HepG2 (cell line): Measurements from ENCODE around the gene PODXL2.

ENCODE experiments used
- CTCF ChIP-seq: sonication (generic); formaldehyde crosslinking; IDR thresholded peaks from 2 replicates; pipeline ENCODE4 v1.5.0; 2020; ENCODE audit warnings: mild to moderate bottlenecking, missing genetic modification reagents, moderate library complexity
- EP300 ChIP-seq, 3 experiments: sonication (generic) in 1 of 3; formaldehyde crosslinking in 1 of 3; IDR thresholded peaks; 2 replicates each; pipeline versions ENCODE4 v1.5.1 to v1.6.1; 2011 to 2020; ENCODE audit warnings: low read depth in 2 of 3, low read length in 2 of 3, borderline replicate concordance in 1 of 3, improper control_type of control experiment in 1 of 3, mild to moderate bottlenecking in 1 of 3, missing genetic modification reagents in 1 of 3, moderate library complexity in 1 of 3
- HDAC2 ChIP-seq: sonication (generic); formaldehyde crosslinking; IDR thresholded peaks from 2 replicates; pipeline ENCODE4 v1.4.0; 2020; ENCODE audit warnings: missing genetic modification reagents
- KLF15 ChIP-seq: sonication (generic); formaldehyde crosslinking; IDR thresholded peaks from 2 replicates; pipeline ENCODE4 v1.8.1; 2023; ENCODE audit warnings: borderline replicate concordance, mild to moderate bottlenecking, inconsistent platforms, missing genetic modification reagents, mixed read lengths
- LRRFIP1 ChIP-seq: sonication (generic); formaldehyde crosslinking; conservative IDR thresholded peaks from 2 replicates; pipeline ENCODE4 v1.4.0; 2020; ENCODE audit warnings: missing genetic modification reagents
- MAX ChIP-seq: IDR thresholded peaks from 2 replicates; pipeline ENCODE4 v1.6.1; 2012; ENCODE audit warnings: inconsistent platforms
- NR2F1 ChIP-seq, 2 experiments: fragments of 450-650 bp in 1 of 2; formaldehyde crosslinking in 1 of 2; IDR thresholded peaks; 2 replicates each; pipeline versions ENCODE4 v1.5.0 to v1.6.1; 2016 to 2020; ENCODE audit warnings: mild to moderate bottlenecking in 1 of 2, missing compliant biosample characterization in 1 of 2, missing genetic modification reagents in 1 of 2, moderate library complexity in 1 of 2
- RAD21 ChIP-seq: fragments of 450-650 bp; formaldehyde crosslinking; IDR thresholded peaks from 2 replicates; pipeline ENCODE4 v1.5.0; 2020; ENCODE audit warnings: mild to moderate bottlenecking
- SETDB1 ChIP-seq: sonication (generic); formaldehyde crosslinking; IDR thresholded peaks from 2 replicates; pipeline ENCODE4 v1.5.1; 2020; ENCODE audit warnings: missing genetic modification reagents, mild to moderate bottlenecking, borderline replicate concordance
- SP1 ChIP-seq, 2 experiments: fragments of 450-650 bp in 1 of 2; sonication (generic) in 1 of 2; formaldehyde crosslinking in 1 of 2; IDR thresholded peaks; 2 replicates each; pipeline versions ENCODE4 v1.4.0 to v1.6.1; 2016 to 2020; ENCODE audit warnings: missing genetic modification reagents in 1 of 2
- XRCC5 ChIP-seq: fragments of 200-400 bp; formaldehyde crosslinking; optimal IDR thresholded peaks from 2 replicates; pipeline ENCODE3; 2017; ENCODE audit warnings: mild to moderate bottlenecking, low read length
- YEATS4 ChIP-seq: sonication (generic); formaldehyde crosslinking; IDR thresholded peaks from 2 replicates; pipeline ENCODE4 v1.4.0; 2020; ENCODE audit warnings: missing genetic modification reagents, borderline replicate concordance
- ZNF296 ChIP-seq: sonication (generic); formaldehyde crosslinking; conservative IDR thresholded peaks from 2 replicates; pipeline ENCODE4 v1.5.0; 2020; ENCODE audit warnings: mild to moderate bottlenecking, missing genetic modification reagents

GRCh38 chr3:127585813-127586413 is 43.1 kb upstream of the PODXL2 start:
- TF ChIP-seq RAD21 (CRISPR knock-in tag) (no peak), CTCF (CRISPR knock-in tag) (no peak), ZNF296 (no peak), EP300 (IDR thresholded peaks at IDR 0.05; ENCODE audit: low read depth in 2 of 2, low read length in 2 of 2) (no peak), EP300 (CRISPR knock-in tag; IDR thresholded peaks at IDR 0.05; ENCODE audit: borderline replicate concordance) (no peak), SETDB1 (CRISPR knock-in tag) (no peak), YEATS4 (CRISPR knock-in tag) (no peak), KLF15 (no peak), SP1 (IDR thresholded peaks at IDR 0.05) (no peak), SP1 (CRISPR knock-in tag; IDR thresholded peaks at IDR 0.05) (no peak), XRCC5 (no peak), NR2F1 (CRISPR knock-in tag; IDR thresholded peaks at IDR 0.05) (no peak), MAX (no peak), LRRFIP1 (CRISPR knock-in tag) (no peak), HDAC2 (CRISPR knock-in tag) (no peak)
